Stomach (tissue), 9 donors: Measurements from ENCODE around the gene CD9. TPM values are rescaled to one million over a fixed set of nuclear protein-coding genes. Genes with fewer than 3 reads are reported as not detected.
"Not testable (repeated sequence)": the region's sequence is repeated elsewhere in the genome, so short reads cannot be mapped to it uniquely, and the experiment has no call there.

Experiments
- DNase-seq, 2 donors: peaks; one replicate each; pipeline versions ENCODE4 v3.0.0 to v3.0.0-alpha.2; 2013 to 2019
- H3K27ac ChIP-seq, 5 donors: fragments of 200-600 bp in 4 of 5; sonication (generic) in 4 of 5; one replicate each; pipeline ENCODE4 v1.5.1; 2013 to 2019; ENCODE audit warnings: mild to moderate bottlenecking in 1 of 5, moderate library complexity in 1 of 5
- H3K27me3 ChIP-seq, 3 donors: fragments of 200-600 bp; sonication (generic); one replicate each; pipeline ENCODE4 v1.5.1; 2017 to 2019; ENCODE audit warnings: mixed run types in 1 of 3
- H3K36me3 ChIP-seq, 4 donors: fragments of 200-600 bp; sonication (generic); 1 replicate in 3 of 4; 2 replicates in 1 of 4; pipeline ENCODE4 v1.5.1; 2016 to 2019
- H3K4me1 ChIP-seq, 4 donors: fragments of 200-600 bp; sonication (generic); one replicate each; pipeline ENCODE4 v1.5.1; 2016 to 2019
- H3K4me3 ChIP-seq, 4 donors: fragments of 200-600 bp; sonication (generic) in 3 of 4; one replicate each; pipeline ENCODE4 v1.5.1; 2016 to 2019; ENCODE audit warnings: mild to moderate bottlenecking in 1 of 4
- H3K9me3 ChIP-seq, 4 donors: fragments of 200-600 bp; sonication (generic); one replicate each; pipeline ENCODE4 v1.5.1; 2016 to 2019
- EP300 ChIP-seq: sonication (generic); formaldehyde crosslinking; IDR thresholded peaks from one replicate; pipeline ENCODE4 v1.6.1; 2017; ENCODE audit warnings: antibody characterized with exemption
- POLR2A ChIP-seq, 4 donors: fragments of 450-650 bp; IDR thresholded peaks; one replicate each; pipeline ENCODE4 v1.6.1; 2016; ENCODE audit warnings: antibody characterized with exemption in 4 of 4, control low read depth in 2 of 4, mild to moderate bottlenecking in 1 of 4, moderate library complexity in 1 of 4
- POLR2AphosphoS5 ChIP-seq, 3 donors: sonication (generic); formaldehyde crosslinking; IDR thresholded peaks; one replicate each; pipeline ENCODE4 v1.6.1; 2016; ENCODE audit warnings: antibody characterized with exemption in 3 of 3
- WGBS, 5 donors: extraction: QIAGEN DNeasy Blood & Tissue Kit in 3 of 5; methylation state at CpG; one replicate each; pipeline versions ENCODE4 v1.1.5 to v1.1.7; 2013 to 2018; 5-methylcytosine and 5-hydroxymethylcytosine counted together
- intact Hi-C: fragments of 100-400 bp; cut with DNase I; formaldehyde crosslinking; loops from one replicate; pipeline ENCODE4 v1.15.1; 2023; ENCODE audit warnings: low total_unique reads
- polyA plus RNA-seq, 3 donors: library from polyadenylated mRNA; stranded (reverse); fragments of 200-250 nt; gene quantifications; one replicate each; pipeline ENCODE4 v1.2.3, GENCODE V29; 2013
- total RNA-seq, 5 donors: library from RNA; depleted of rRNA; stranded (reverse); fragments of >200 nt; gene quantifications; one replicate each; pipeline versions ENCODE4 v1.1.0 to v1.2.3, GENCODE V29; 2014 to 2016
- TF ChIP-seq, protein P1 (sequence below), 7 experiments: fragments of 450-650 bp in 4 of 7; fragments of 200-600 bp in 3 of 7; sonication (generic) in 3 of 7; IDR thresholded peaks; one replicate each; pipeline ENCODE4 v1.5.1; 2016 to 2019; ENCODE audit warnings: antibody characterized with exemption in 7 of 7, control low read depth in 2 of 7, mild to moderate bottlenecking in 1 of 7
- donor health status: healthy with polysubstance abuse.
- donor health status: Bipolar disorder and iron deficiency.
- donor health status: healthy.

The CD9 gene
- total and polyA plus RNA-seq, 8 donors, result 51.0 to 421 (median 139) TPM

DNA sequence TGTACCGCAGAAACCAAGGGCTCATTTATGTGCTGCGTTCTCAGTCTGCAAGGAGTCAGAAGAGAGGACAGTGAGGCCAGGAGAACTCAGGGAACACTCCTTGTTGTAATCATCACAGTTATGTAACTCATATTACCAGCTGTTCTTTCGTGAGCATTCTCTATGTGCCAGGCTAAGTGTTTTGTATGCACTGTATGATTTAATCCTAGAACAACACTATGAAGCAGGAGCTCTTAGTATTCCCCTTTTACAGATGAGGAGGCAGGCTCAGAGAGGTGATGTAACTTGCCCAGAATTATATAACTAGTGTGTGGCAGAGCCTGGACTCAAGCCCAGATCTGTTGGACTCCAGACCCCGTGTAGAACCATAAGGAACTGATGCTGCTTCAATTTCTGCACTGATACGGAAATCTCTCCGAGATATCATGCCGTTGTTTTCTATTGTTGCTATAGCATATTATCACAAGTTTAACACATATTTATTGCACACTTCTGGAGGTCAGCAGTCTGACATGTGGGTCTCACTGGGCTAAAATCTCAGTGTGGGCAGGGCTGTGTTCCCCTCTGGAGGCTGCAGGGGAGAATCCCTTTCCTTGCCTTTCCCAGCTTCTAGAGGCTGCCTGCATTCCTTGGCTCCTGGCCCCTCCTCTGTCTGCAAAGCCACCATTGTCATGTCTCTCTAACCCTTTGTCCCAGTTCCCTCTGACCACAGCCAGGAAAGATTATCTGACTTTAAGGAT, 16.3 kb upstream of the CD9 start:
- Histone ChIP-seq H3K27ac (peak overlapping the region in 4 of 5 donors; percentile 64 to 81 (median 76)), H3K36me3 (no peaks in the 10 kb centered on the region), H3K4me3 (no peak overlapping the region), H3K9me3 (no peaks in the 10 kb centered on the region), H3K4me1 (peaks cover 28 to 63% (median 44%) of the 10 kb centered on the region in 4 donors), H3K27me3 (no peaks in the 10 kb centered on the region)
- WGBS, 5 donors, result 38 to 51% (median 47%) methylated on average over 7 of the region's 7 CpGs
- DNase-seq, result peak; percentile 46 to 68
- intact Hi-C loops, result loop anchor here (10.0 kb wide), 1 partner anchor 119 kb away; no protein-coding TSS in a partner anchor
- TF ChIP-seq EP300 (no peak), POLR2AphosphoS5 (IDR thresholded peaks at IDR 0.05) (peak in 2 of 3 donors; percentile 3 to 61)

DNA sequence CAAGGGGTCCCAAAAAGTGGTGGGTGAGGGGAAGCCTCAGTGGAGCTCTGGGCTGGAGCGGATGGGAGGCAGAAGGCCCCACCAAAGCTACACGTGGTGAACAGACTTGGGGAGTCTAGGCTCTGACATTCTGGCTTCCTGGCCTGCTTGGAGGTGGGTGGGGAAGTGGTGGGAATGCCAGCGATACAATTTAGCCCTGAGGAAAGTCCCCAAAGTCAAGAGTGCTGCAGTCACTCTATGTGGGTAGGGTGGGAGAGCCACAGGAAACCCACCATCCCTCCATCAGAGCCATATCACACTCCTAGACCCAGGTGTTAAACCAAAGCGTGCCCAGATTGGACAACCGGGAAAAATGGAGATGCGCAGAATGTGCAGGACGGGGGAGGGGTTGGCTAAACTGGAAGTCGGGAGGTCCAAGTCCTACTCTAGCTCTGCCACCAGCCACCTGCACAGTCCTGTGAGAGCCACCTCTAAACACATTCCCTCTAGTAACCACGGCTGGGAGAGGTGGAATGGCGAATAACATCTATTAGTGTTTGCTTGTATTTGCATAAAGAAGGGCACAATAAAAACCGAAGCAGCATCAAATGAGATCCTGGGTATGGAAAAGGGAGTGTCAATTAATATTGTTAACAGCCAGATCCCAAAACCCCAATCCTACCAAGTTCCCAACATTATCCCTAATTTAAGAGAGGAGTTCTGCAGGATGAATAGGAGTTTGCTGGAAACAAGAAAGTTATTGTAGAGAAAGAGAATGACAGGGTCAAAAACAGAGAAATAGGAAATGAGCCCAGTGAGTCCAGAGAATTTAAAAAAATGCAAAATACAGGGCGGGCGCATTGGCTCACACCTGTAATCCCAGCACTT, 14.0 kb upstream of the CD9 start:
- Histone ChIP-seq H3K27me3 (peaks cover 0 to 4% (median 0%) of the 10 kb centered on the region in 3 donors), H3K4me1 (peaks cover 22 to 40% (median 32%) of the 10 kb centered on the region in 4 donors), H3K9me3 (no peaks in the 10 kb centered on the region), H3K27ac (peak overlapping the region in 1 of 5 donors; percentile 61), H3K36me3 (no peaks in the 10 kb centered on the region), H3K4me3 (no peak overlapping the region)
- WGBS, 5 donors, result 76 to 86% (median 82%) methylated on average over 13 of the region's 13 CpGs
- TF ChIP-seq, protein P1, sequence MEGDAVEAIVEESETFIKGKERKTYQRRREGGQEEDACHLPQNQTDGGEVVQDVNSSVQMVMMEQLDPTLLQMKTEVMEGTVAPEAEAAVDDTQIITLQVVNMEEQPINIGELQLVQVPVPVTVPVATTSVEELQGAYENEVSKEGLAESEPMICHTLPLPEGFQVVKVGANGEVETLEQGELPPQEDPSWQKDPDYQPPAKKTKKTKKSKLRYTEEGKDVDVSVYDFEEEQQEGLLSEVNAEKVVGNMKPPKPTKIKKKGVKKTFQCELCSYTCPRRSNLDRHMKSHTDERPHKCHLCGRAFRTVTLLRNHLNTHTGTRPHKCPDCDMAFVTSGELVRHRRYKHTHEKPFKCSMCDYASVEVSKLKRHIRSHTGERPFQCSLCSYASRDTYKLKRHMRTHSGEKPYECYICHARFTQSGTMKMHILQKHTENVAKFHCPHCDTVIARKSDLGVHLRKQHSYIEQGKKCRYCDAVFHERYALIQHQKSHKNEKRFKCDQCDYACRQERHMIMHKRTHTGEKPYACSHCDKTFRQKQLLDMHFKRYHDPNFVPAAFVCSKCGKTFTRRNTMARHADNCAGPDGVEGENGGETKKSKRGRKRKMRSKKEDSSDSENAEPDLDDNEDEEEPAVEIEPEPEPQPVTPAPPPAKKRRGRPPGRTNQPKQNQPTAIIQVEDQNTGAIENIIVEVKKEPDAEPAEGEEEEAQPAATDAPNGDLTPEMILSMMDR (IDR thresholded peaks at IDR 0.05), result no peak
- no peak for TF ChIP-seq POLR2AphosphoS5 (IDR thresholded peaks at IDR 0.05)
- no peak for TF ChIP-seq EP300
- no peak for DNase-seq
- intact Hi-C loops, result loop anchor here (10.0 kb wide), 1 partner anchor 121 kb away; no protein-coding TSS in a partner anchor

DNA sequence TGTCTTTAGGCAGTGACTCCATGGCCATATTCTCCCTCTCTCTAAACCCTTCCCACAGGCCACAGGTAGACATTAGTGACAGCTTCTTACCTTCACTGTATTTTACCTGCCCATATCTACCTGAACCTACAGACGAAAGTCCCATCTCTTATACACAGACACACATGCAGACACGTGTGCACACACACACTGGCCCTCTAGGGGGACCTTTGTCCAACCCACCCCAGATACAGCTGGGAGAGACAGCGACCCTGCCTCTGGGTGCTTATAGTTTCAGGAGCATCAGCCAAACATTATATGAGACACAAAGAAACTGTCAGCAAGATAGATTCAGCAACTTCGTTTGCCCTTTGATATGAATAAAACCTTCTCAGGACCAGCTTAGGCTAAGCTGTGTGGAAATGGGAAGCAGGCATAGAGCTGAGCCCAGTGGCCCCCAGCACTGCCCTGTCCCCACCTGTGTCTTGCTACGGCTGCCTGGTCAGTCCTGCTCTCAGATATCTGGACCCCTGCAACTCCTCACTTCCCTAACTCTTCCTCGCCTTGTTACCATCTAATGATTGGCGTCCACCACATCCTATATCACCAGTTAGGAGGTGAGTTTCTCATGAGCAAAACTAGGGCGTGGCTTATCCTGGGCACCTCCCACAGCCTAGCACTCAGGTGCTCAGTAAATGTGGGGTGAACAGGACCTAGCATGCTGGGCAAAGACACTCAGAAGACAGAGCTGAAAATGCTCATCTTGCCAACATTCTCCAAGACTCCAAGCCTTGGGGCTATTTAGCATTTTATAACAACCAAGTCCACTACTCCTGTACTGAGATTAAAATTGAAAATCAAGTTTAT, 12.0 kb upstream of the CD9 start:
- Histone ChIP-seq H3K27me3 (peaks cover 0 to 4% (median 0%) of the 10 kb centered on the region in 3 donors), H3K4me1 (peaks cover 4 to 21% (median 14%) of the 10 kb centered on the region in 4 donors), H3K27ac (peak overlapping the region in 1 of 5 donors; percentile 61), H3K9me3 (no peaks in the 10 kb centered on the region), H3K4me3 (no peak overlapping the region), H3K36me3 (no peaks in the 10 kb centered on the region)
- no peak for DNase-seq
- intact Hi-C loops, result loop anchor here (10.0 kb wide), 1 partner anchor 123 kb away; no protein-coding TSS in a partner anchor
- 75 to 89% (median 85%) methylated on average over 8 of the region's 8 CpGs for whole genome bisulfite sequencing, 5 donors
- TF ChIP-seq EP300, result no peak
- TF ChIP-seq, protein P1 (IDR thresholded peaks at IDR 0.05), result no peak
- no peak for TF ChIP-seq POLR2A (IDR thresholded peaks at IDR 0.05)
- TF ChIP-seq POLR2AphosphoS5 (IDR thresholded peaks at IDR 0.05), result no peak

DNA sequence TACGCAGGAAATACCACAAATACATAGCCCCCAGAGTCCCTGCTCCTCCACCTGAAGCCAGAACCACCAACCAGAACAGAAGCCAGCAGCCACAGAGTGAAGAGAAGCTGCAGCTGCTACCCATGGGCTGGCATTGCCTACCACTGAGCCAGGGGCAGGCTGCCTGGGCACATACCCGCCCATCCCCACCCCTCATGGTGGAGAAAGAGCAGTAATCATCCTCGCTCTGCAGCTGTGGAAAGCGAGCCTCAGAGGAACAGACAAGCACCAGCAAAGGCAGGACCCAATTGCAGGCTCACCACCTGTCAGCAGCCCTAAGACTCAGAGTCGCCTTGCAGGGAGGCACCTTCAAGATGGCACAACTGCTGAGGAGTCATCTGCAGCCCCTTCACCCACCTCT, 11.2 kb upstream of the CD9 start:
- Histone ChIP-seq H3K27me3 (peaks cover 0 to 4% (median 0%) of the 10 kb centered on the region in 3 donors), H3K36me3 (no peaks in the 10 kb centered on the region), H3K9me3 (no peaks in the 10 kb centered on the region), H3K27ac (no peak overlapping the region), H3K4me1 (peaks cover 4 to 20% (median 8%) of the 10 kb centered on the region in 4 donors), H3K4me3 (no peak overlapping the region)
- 75 to 90% (median 87%) methylated on average over 2 to 5 of the region's 5 CpGs for WGBS, 5 donors
- intact Hi-C loops, result loop anchor here (10.0 kb wide), 1 partner anchor 124 kb away; no protein-coding TSS in a partner anchor
- no peak for DNase-seq
- no peak for TF ChIP-seq POLR2AphosphoS5 (IDR thresholded peaks at IDR 0.05)
- TF ChIP-seq POLR2A (IDR thresholded peaks at IDR 0.05), result no peak
- TF ChIP-seq EP300, result no peak
- TF ChIP-seq, protein P1 (IDR thresholded peaks at IDR 0.05), result no peak

DNA sequence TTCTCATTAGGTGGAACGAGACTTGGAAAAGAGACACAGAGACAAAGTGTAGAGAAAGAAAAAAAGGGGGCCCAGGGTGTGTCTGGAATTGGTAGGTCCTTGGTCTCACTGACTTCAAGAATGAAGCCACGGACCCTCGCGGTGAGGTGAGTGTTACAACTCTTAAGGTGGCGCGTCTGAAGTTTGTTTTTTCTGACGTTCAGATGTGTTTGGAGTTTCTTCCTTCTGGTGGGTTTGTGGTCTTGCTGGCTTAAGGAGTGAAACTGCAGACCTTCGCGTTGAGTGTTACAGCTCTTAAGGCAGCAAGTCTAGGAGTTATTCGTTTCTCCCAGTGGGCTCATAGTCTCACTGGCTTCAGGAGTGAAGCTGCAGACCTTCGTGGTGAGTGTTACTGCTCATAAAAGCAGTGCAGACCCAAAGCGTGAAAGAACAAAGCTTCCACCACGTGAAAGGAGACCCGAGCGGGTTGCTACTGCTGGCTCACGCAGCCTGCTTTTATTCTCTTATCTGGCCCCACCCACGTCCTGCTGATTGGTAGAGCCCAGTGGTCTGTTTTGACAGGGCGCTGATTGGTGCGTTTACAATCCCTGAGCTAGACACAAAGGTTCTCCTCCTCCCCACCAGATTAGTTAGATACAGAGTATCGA, 10.1 kb upstream of the CD9 start:
- H3K36me3 ChIP-seq, H3K27ac ChIP-seq, H3K9me3 ChIP-seq, H3K4me3 ChIP-seq, DNase-seq, H3K27me3 ChIP-seq: not testable (repeated sequence)
- intact Hi-C loops, result loop anchor here (10.0 kb wide), 1 partner anchor 125 kb away; no protein-coding TSS in a partner anchor
- H3K4me1 ChIP-seq, result peaks cover 4 to 19% (median 7%) of the 10 kb centered on the region in 4 donors
- WGBS, 5 donors, result 65 to 73% (median 71%) methylated on average over 20 of the region's 20 CpGs

DNA sequence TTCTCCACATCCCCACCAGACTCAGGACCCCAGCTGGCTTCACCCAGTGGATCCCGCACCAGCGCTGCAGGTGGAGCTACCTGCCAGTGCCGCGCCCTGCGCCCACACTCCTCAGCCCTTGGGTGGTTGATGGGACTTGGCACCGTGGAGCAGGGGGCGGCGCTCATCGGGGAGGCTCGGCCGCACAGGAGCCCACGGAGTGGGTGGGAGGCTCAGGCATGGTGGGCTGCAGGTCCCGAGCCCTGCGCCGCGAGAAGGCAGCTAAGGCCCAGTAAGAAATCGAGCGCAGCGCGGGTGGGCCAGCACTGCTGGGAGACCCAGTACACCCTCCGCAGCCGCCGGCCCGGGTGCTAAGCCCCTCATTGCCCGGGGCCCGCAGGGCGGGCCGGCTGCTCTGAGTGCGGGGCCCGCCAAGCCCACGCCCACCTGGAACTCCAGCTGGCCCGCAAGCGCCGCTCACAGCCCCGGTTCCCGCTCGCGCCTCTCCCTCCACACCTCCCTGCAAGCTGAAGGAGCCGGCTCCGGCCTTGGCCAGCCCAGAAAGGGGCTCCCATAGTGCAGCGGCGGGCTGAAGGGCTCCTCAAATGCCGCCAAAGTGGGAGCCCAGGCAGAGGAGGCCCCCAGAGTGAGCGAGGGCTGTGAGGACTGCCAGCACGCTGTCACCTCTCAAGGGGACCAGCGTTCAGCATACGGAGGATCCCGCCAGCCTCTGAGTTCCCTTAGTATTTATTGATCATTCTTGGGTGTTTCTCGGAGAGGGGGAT, 9.3 kb upstream of the CD9 start:
- H3K9me3 ChIP-seq, DNase-seq, H3K4me3 ChIP-seq, H3K27ac ChIP-seq, H3K36me3 ChIP-seq, intact Hi-C loops, H3K27me3 ChIP-seq: not testable (repeated sequence)
- WGBS, 5 donors, result 94 to 97% (median 97%) methylated on average over 22 to 49 of the region's 49 CpGs
- H3K4me1 ChIP-seq, result peaks cover 7 to 27% (median 12%) of the 10 kb centered on the region in 4 donors
